ENCODE results near the gene PTP4A2. TPM values are rescaled to one million over a fixed set of nuclear protein-coding genes. Genes with fewer than 3 reads are reported as not detected.
A peak's percentile ranks its signal among the peaks of the same experiment; 100 is the strongest.
"Not testable (repeated sequence)": the region's sequence is repeated elsewhere in the genome, so short reads cannot be mapped to it uniquely, and the experiment has no call there.

The PTP4A2 gene
- total RNA-seq, 8 experiments from 2014 or later: 94.8 to 242 (median 200) TPM

GRCh38 chr1:31927661-31927980 lies 10.5 kb downstream of the PTP4A2 start:
- Histone ChIP-seq H3K4me1 (replicated peaks in 1 of 2) (peaks cover 26 to 54% of the 10 kb centered on the region in 2 donors), H3K4me3 (no peak overlapping the region), H3K27ac (peak overlapping the region in 1 of 2 donors; percentile 26)
- 17 to 100% (median 80%) methylated on average over 1 to 3 of the region's 3 CpGs for WGBS, 10 experiments
- in situ Hi-C loops (cut with MboI; ENCODE audit: low pct_unique_long_range_greater_than_20kb in 2 of 9, low sequenced_read_pairs in 9 of 9, unreplicated experiment in 9 of 9): no loop called here
- ATAC-seq (replicated peaks in 6 of 8): no peak

- peak in 1 of 8 experiments; percentile 42 for ATAC-seq (replicated peaks in 6 of 8)
- 46 to 100% (median 93%) methylated on average over 1 to 8 of the region's 8 CpGs; no CpG with 5 or more reads in 1 of the 10 experiments for WGBS, 10 experiments
- H3K27ac ChIP-seq: peak overlapping the region in 1 of 2 donors; percentile 26
- in situ Hi-C loops (cut with MboI; ENCODE audit: low pct_unique_long_range_greater_than_20kb in 2 of 9, low sequenced_read_pairs in 9 of 9, unreplicated experiment in 9 of 9): no loop called here
- H3K4me3 ChIP-seq: no peak overlapping the region
- H3K4me1 ChIP-seq (replicated peaks in 1 of 2): peaks cover 21 to 48% of the 10 kb centered on the region in 2 donors
Observed at GRCh38 chr1:31926853-31927660, 11.1 kb downstream of the PTP4A2 start.

GRCh38 chr1:31926252-31926651 lies 11.9 kb downstream of the PTP4A2 start:
- in situ Hi-C loops (cut with MboI; ENCODE audit: low pct_unique_long_range_greater_than_20kb in 2 of 9, low sequenced_read_pairs in 9 of 9, unreplicated experiment in 9 of 9): no loop called here
- H3K4me3 ChIP-seq: no peak overlapping the region
- peaks cover 14 to 40% of the 10 kb centered on the region in 2 donors for H3K4me1 ChIP-seq (replicated peaks in 1 of 2)
- no peak overlapping the region for H3K27ac ChIP-seq
- 11 to 100% (median 82%) methylated on average over 1 to 2 of the region's 2 CpGs for WGBS, 10 experiments
- no peak for ATAC-seq (replicated peaks in 6 of 8)

- in situ Hi-C loops (cut with MboI; ENCODE audit: low pct_unique_long_range_greater_than_20kb in 2 of 9, low sequenced_read_pairs in 9 of 9, unreplicated experiment in 9 of 9); ATAC-seq (replicated peaks in 6 of 8); H3K4me3 ChIP-seq; H3K27ac ChIP-seq: not testable (repeated sequence)
- peaks cover 10 to 36% of the 10 kb centered on the region in 2 donors for H3K4me1 ChIP-seq (replicated peaks in 1 of 2)
- 90 to 100% (median 96%) methylated on average over 1 to 13 of the region's 13 CpGs; no CpG with 5 or more reads in 3 of the 10 experiments for WGBS, 10 experiments
Observed at GRCh38 chr1:31925824-31926223, 12.3 kb downstream of the PTP4A2 start.

- no peak for ATAC-seq (replicated peaks in 6 of 8)
- peaks cover 10 to 31% of the 10 kb centered on the region in 2 donors for H3K4me1 ChIP-seq (replicated peaks in 1 of 2)
- 58 to 100% (median 68%) methylated on average over 1 of the region's 1 CpG; no CpG with 5 or more reads in 2 of the 10 experiments for WGBS, 10 experiments
- H3K4me3 ChIP-seq: no peak overlapping the region
- H3K27ac ChIP-seq: no peak overlapping the region
- in situ Hi-C loops (cut with MboI; ENCODE audit: low pct_unique_long_range_greater_than_20kb in 2 of 9, low sequenced_read_pairs in 9 of 9, unreplicated experiment in 9 of 9): no loop called here
Observed at GRCh38 chr1:31924839-31925238, 13.3 kb downstream of the PTP4A2 start.

GRCh38 chr1:31923901-31924535 lies 14.2 kb downstream of the PTP4A2 start:
- in situ Hi-C loops (cut with MboI; ENCODE audit: low pct_unique_long_range_greater_than_20kb in 2 of 9, low sequenced_read_pairs in 9 of 9, unreplicated experiment in 9 of 9): no loop called here
- H3K4me1 ChIP-seq (replicated peaks in 1 of 2): peaks cover 10 to 31% of the 10 kb centered on the region in 2 donors
- H3K4me3 ChIP-seq: no peak overlapping the region
- no peak overlapping the region for H3K27ac ChIP-seq
- 0 to 100% (median 64%) methylated on average over 1 to 2 of the region's 2 CpGs; no CpG with 5 or more reads in 1 of the 10 experiments for WGBS, 10 experiments
- peak in 6 of 8 experiments; percentile 23 to 65 (median 40) for ATAC-seq (replicated peaks in 6 of 8)

- no peak overlapping the region for H3K4me3 ChIP-seq
- in situ Hi-C loops (cut with MboI; ENCODE audit: low pct_unique_long_range_greater_than_20kb in 2 of 9, low sequenced_read_pairs in 9 of 9, unreplicated experiment in 9 of 9): no loop called here
- no peak for ATAC-seq (replicated peaks in 6 of 8)
- WGBS, 10 experiments: 49 to 100% (median 88%) methylated on average over 1 to 2 of the region's 2 CpGs; no CpG with 5 or more reads in 1 of the 10 experiments
- H3K27ac ChIP-seq: no peak overlapping the region
- H3K4me1 ChIP-seq (replicated peaks in 1 of 2): peaks cover 0 to 8% of the 10 kb centered on the region in 2 donors
Observed at GRCh38 chr1:31920956-31921355, 17.2 kb downstream of the PTP4A2 start.

GRCh38 chr1:31919591-31919990 lies 18.6 kb downstream of the PTP4A2 start:
- H3K4me1 ChIP-seq (replicated peaks in 1 of 2): peaks cover 0 to 4% of the 10 kb centered on the region in 2 donors
- no peak overlapping the region for H3K4me3 ChIP-seq
- 93 to 100% (median 97%) methylated on average over 3 to 10 of the region's 10 CpGs for WGBS, 10 experiments
- in situ Hi-C loops (cut with MboI; ENCODE audit: low pct_unique_long_range_greater_than_20kb in 2 of 9, low sequenced_read_pairs in 9 of 9, unreplicated experiment in 9 of 9): no loop called here
- ATAC-seq (replicated peaks in 6 of 8): no peak
- H3K27ac ChIP-seq: no peak overlapping the region

- no peak for ATAC-seq (replicated peaks in 6 of 8)
- no peak overlapping the region for H3K27ac ChIP-seq
- H3K4me3 ChIP-seq: no peak overlapping the region
- in situ Hi-C loops (cut with MboI; ENCODE audit: low pct_unique_long_range_greater_than_20kb in 2 of 9, low sequenced_read_pairs in 9 of 9, unreplicated experiment in 9 of 9): no loop called here
- peaks cover 5 to 7% of the 10 kb centered on the region in 2 donors for H3K4me1 ChIP-seq (replicated peaks in 1 of 2)
- WGBS, 10 experiments: 83 to 100% (median 98%) methylated on average over 1 to 4 of the region's 4 CpGs
Observed at GRCh38 chr1:31915438-31915837, 22.7 kb downstream of the PTP4A2 start.

GRCh38 chr1:31913968-31914367 lies 24.2 kb downstream of the PTP4A2 start:
- 80 to 100% (median 95%) methylated on average over 1 to 3 of the region's 3 CpGs; no CpG with 5 or more reads in 4 of the 10 experiments for WGBS, 10 experiments
- in situ Hi-C loops (cut with MboI; ENCODE audit: low pct_unique_long_range_greater_than_20kb in 2 of 9, low sequenced_read_pairs in 9 of 9, unreplicated experiment in 9 of 9): no loop called here
- H3K4me3 ChIP-seq: no peak overlapping the region
- ATAC-seq (replicated peaks in 6 of 8): no peak
- no peak overlapping the region for H3K27ac ChIP-seq
- peaks cover 5 to 7% of the 10 kb centered on the region in 2 donors for H3K4me1 ChIP-seq (replicated peaks in 1 of 2)

- Histone ChIP-seq H3K4me1 (replicated peaks in 1 of 2) (peaks cover 5 to 7% of the 10 kb centered on the region in 2 donors), H3K27ac (no peak overlapping the region), H3K4me3 (no peak overlapping the region)
- ATAC-seq (replicated peaks in 6 of 8): no peak
- in situ Hi-C loops (cut with MboI; ENCODE audit: low pct_unique_long_range_greater_than_20kb in 2 of 9, low sequenced_read_pairs in 9 of 9, unreplicated experiment in 9 of 9): no loop called here
- 67 to 100% (median 92%) methylated on average over 1 of the region's 1 CpG; no CpG with 5 or more reads in 3 of the 10 experiments for WGBS, 10 experiments
Observed at GRCh38 chr1:31912839-31913239, 25.3 kb downstream of the PTP4A2 start.

GRCh38 chr1:31911994-31912780 lies 26.0 kb downstream of the PTP4A2 start:
- in situ Hi-C loops (cut with MboI; ENCODE audit: low pct_unique_long_range_greater_than_20kb in 2 of 9, low sequenced_read_pairs in 9 of 9, unreplicated experiment in 9 of 9): no loop called here
- Histone ChIP-seq H3K4me3 (no peak overlapping the region), H3K27ac (no peak overlapping the region), H3K4me1 (replicated peaks in 1 of 2) (peaks cover 5 to 7% of the 10 kb centered on the region in 2 donors)
- 40 to 100% (median 80%) methylated on average over 1 to 2 of the region's 2 CpGs; no CpG with 5 or more reads in 1 of the 10 experiments for WGBS, 10 experiments
- ATAC-seq (replicated peaks in 6 of 8): no peak

- 38 to 95% (median 76%) methylated on average over 1 to 2 of the region's 2 CpGs for WGBS, 10 experiments
- peak in 2 of 8 experiments; percentile 41 for ATAC-seq (replicated peaks in 6 of 8)
Observed at GRCh38 chr1:31910933-31911332, 27.2 kb downstream of the PTP4A2 start.

More at GRCh38 chr1:31910933-31911332, 27.2 kb downstream of the PTP4A2 start:
- in situ Hi-C loops (cut with MboI; ENCODE audit: low pct_unique_long_range_greater_than_20kb in 2 of 9, low sequenced_read_pairs in 9 of 9, unreplicated experiment in 9 of 9): no loop called here
- H3K27ac ChIP-seq: no peak overlapping the region
- no peak overlapping the region for H3K4me3 ChIP-seq
- H3K4me1 ChIP-seq (replicated peaks in 1 of 2): peaks cover 5 to 7% of the 10 kb centered on the region in 2 donors
